ENCODE results near the gene GTPBP2. TPM values are rescaled to one million over a fixed set of nuclear protein-coding genes. Genes with fewer than 3 reads are reported as not detected.

GTPBP2 gene
- total RNA-seq, 2 donors from 2014 or later: 64.2 to 67.3 TPM

DNA sequence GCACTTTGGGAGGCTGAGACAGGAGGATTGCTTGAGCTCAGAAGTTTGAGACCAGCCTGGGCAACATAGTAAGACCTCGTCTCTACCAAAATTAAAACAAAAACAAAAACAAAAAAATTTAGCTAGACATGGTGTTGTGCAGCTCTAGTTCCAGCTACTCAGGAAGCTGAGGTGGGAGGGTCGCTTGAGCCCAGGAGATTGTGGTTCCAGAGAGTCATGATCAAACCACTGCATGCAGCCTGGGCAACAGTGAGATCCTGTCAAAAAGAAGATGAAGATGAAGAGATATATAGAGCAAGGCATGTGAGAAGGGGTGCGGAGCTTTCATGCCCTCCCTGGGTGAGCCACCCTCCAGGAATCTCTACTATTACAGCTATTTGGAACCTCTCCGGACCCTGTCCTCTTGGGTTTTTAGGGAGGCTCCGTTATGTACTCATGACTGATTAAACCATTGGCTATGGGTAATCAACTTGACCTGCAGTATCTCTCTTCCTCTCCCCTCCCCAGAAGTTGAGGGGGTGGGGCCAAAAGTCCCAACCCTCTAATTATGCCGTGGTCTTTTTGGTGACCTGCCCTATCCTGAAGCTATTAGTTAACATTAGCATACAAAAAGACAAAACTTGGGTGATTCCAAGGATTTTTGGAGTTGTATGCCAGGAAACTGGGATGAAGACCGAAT lies 44.0 kb downstream of the GTPBP2 start:
- Mint-ChIP-seq H3K36me3 (ENCODE audit: low read depth) (peaks cover 83% of the 10 kb centered on the region), H3K27ac (peak overlapping the region; percentile 29), H3K4me1 (peaks cover 22% of the 10 kb centered on the region), H3K27me3 (no peaks in the 10 kb centered on the region), H3K4me3 (peak overlapping the region; percentile 48), H3K9me3 (no peaks in the 10 kb centered on the region)
- peak; percentile 38 for ATAC-seq (replicated peaks)

DNA sequence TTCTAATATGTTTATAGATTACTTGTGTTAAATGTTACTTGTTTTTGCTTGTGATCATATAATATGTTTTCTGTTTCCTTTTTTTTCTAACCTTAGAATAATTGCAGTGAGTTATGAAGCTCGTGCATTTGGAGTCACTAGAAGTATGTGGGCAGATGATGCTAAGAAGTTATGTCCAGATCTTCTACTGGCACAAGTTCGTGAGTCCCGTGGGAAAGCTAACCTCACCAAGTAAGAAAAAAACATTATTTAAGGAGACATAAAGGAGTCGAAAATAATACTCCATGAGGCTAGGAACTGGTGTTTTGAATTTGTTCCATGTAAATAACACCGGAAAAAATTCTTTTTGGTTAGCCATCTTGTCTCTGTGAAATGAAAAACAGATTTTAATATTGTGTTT lies 46.2 kb downstream of the GTPBP2 start:
- H3K4me3 Mint-ChIP-seq: no peak overlapping the region
- no peak for ATAC-seq (replicated peaks)
- peaks cover 36% of the 10 kb centered on the region for H3K4me1 Mint-ChIP-seq
- H3K27me3 Mint-ChIP-seq: no peaks in the 10 kb centered on the region
- H3K9me3 Mint-ChIP-seq: no peaks in the 10 kb centered on the region
- H3K27ac Mint-ChIP-seq: peak overlapping the region; percentile 29
- H3K36me3 Mint-ChIP-seq (ENCODE audit: low read depth): peaks cover 78% of the 10 kb centered on the region

DNA sequence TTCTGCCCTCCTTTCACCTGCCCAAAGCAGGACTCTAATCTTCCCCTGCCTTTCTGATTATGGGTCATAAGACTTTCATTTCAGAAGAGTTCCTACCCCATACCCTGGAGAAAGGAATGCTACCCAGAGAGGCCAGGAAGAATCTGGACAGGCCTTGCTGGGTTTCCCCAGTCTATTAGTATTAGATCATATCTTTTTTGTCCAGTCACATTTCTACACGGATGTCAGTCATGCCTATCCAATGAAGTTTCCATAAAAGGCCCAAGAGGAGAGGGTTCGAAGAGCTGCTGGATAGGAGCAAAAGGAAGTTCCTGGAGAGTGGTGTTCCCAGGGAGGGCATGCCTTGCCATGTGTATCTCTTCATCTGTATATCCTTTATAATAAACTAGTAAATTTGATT lies 49.9 kb downstream of the GTPBP2 start:
- H3K27me3 Mint-ChIP-seq: no peaks in the 10 kb centered on the region
- H3K4me3 Mint-ChIP-seq: peak overlapping the region; percentile 95
- no peaks in the 10 kb centered on the region for H3K9me3 Mint-ChIP-seq
- no peak for ATAC-seq (replicated peaks)
- H3K36me3 Mint-ChIP-seq (ENCODE audit: low read depth): peaks cover 69% of the 10 kb centered on the region
- peaks cover 28% of the 10 kb centered on the region for H3K4me1 Mint-ChIP-seq
- peak overlapping the region; percentile 42 for H3K27ac Mint-ChIP-seq

DNA sequence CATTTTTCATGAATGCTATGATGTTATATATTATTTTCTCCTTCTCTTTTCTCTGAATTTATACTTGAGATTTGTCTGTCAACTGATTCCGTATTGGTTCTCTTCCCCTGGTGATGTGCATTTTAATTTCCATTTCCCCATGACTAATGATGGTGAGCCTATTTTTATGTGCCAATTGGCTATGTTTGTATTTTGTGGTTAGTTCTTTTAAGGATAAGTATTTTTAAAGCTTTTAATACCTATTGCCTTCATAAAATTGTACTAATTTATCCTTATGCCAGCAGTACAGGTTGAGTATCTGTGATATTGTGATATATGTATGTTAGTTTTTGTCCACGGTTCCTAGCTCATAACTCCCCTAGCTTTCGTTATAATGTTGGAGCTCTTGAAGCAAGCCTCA lies 50.3 kb downstream of the GTPBP2 start:
- Mint-ChIP-seq H3K9me3 (no peaks in the 10 kb centered on the region), H3K27ac (peak overlapping the region; percentile 42), H3K4me1 (peaks cover 26% of the 10 kb centered on the region), H3K27me3 (no peaks in the 10 kb centered on the region), H3K36me3 (ENCODE audit: low read depth) (peaks cover 64% of the 10 kb centered on the region), H3K4me3 (peak overlapping the region; percentile 95)
- no peak for ATAC-seq (replicated peaks)

DNA sequence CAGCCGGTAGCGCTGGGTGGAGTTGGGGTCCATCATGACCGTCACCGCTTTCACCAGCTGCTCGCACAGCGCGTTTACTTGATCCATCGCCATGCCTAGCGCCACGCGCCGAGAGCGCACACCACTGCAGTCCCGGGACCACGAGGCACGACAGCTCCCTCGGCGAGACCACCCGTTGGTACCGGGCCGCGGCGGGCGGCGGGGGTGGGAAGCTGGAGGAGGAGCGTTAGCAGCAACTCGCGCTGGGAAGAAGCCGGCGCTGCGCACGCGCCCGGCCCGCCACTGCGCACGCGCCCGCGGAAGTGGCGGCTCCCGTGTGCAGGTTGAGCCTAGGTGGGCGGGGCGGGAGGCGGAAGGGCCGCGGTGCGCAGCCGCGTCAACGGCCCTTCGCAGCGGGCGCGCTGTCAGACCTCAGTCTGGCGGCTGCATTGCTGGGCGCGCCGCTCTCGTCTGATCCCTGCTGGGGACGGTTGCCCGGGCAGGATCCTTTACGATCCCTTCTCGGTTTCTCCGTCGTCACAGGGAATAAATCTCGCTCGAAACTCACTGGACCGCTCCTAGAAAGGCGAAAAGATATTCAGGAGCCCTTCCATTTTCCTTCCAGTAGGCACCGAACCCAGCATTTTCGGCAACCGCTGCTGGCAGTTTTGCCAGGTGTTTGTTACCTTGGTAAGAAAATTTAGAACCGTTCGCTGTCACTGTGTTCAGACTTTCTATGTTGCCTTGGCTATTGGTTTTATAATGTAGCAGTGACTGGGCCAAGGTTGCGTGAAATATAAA lies 53.1 kb downstream of the GTPBP2 start, which contains the start of the genes POLH and XPO5:
TSS of gene POLH (plus strand) at position 414 of the 780 bp plus-strand sequence. CDS start 6,135 bp downstream, outside the sequence.
TSS of gene XPO5 (minus strand) at position 267 of the 780 bp plus-strand sequence. CDS start at position 93, 174 bp downstream.
- peaks cover 29% of the 10 kb centered on the region for H3K4me1 Mint-ChIP-seq

DNA sequence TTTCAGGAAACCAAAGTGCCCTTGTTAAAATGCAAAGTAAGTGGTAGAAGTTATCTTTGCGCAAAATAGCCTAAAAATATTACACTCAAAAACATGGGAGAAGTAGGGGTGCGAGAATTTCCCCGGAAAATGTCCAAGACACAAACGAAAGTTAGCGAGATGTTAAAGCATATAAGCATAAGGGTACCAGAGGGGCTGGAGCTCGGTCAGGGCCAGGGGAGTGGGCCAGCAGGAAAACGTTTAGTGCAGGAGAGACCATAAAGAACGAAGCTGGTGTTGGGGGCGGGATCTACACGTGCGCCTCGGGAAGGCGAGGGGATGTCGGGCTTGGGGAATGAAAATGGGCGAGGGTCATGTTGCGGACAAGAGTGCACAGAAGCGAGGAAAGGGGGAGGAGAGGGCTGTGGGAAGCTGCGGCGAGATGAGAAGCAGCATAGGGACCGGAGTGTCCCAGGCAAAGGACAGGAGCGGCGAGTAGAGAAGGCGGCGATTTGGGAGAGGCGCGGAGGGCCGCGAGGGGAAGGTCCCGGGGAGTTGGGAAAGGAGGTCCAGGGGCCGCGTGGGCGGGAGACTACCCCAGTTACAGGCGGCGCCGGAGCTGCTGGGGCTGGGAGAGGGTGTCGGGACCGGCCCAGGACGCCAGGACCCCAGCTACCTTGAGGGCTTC lies 53.8 kb downstream of the GTPBP2 start:
- Mint-ChIP-seq H3K9me3 (no peaks in the 10 kb centered on the region), H3K4me1 (peaks cover 30% of the 10 kb centered on the region), H3K36me3 (ENCODE audit: low read depth) (peaks cover 77% of the 10 kb centered on the region), H3K27me3 (no peaks in the 10 kb centered on the region), H3K27ac (peak overlapping the region; percentile 84), H3K4me3 (peak overlapping the region; percentile 95)
- no peak for ATAC-seq (replicated peaks)

More for the DNA sequence above, 53.1 kb downstream of the GTPBP2 start, which contains the start of the genes POLH and XPO5:
- Mint-ChIP-seq H3K4me3 (peak within 1 kb of the TSS; percentile 95), H3K9me3 (no peaks in the 10 kb centered on the region), H3K36me3 (ENCODE audit: low read depth) (peaks cover 70% of the 10 kb centered on the region), H3K27ac (peak within 1 kb of the TSS; percentile 89), H3K27me3 (no peaks in the 10 kb centered on the region)
- peak; percentile 93 for ATAC-seq (replicated peaks)

DNA sequence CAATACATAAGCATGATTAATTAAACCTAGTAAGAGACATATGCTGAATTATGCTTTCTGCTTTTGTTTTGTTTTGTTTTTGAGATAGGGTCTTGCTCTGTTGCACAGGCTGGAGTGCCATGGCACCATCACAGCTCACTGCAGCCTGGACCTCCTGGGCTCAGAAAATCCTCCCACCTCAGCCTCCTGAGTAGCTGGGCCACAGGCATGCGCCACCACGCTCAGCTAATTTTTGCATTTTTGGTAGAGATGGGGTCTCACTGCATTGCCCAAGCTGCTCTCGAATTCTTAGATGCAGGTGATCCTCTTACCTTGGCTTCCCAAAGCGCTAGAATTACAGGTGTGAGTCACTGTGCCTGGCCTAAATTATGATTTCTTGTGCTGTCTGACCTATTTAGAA lies 57.0 kb downstream of the GTPBP2 start:
- peaks cover 12% of the 10 kb centered on the region for H3K4me1 Mint-ChIP-seq
- H3K27me3 Mint-ChIP-seq: no peaks in the 10 kb centered on the region
- no peak overlapping the region for H3K27ac Mint-ChIP-seq
- H3K4me3 Mint-ChIP-seq: no peak overlapping the region
- H3K36me3 Mint-ChIP-seq (ENCODE audit: low read depth): peaks cover 84% of the 10 kb centered on the region
- no peak for ATAC-seq (replicated peaks)
- no peaks in the 10 kb centered on the region for H3K9me3 Mint-ChIP-seq

DNA sequence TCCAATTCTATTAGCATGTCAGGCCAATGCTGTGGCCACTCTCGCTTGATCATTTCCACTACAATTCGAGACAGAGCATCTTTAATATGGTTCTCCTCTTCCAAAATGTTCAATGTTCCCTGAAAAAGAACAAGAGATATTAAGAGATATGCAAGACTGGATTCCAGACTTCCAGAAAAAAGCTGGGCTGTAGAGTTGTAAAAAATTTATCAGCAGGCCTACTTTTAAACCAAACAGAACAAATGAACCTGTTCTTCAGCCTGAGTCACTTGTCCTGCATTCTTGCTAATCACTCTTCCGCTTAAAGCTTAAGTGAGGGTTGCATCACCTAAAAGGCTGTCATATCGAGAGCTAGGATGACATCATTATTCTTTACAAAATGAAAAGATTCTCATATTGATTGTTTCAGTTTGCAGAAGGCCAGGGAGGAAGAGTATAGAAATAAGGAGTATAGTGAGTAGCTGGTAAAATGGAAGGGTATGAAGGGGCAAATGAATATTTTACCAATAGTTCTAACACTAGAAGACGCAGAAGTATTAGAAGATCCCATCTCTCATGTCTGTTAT lies 58.1 kb downstream of the GTPBP2 start:
- Mint-ChIP-seq H3K4me1 (peaks cover 11% of the 10 kb centered on the region), H3K27me3 (no peaks in the 10 kb centered on the region), H3K27ac (peak overlapping the region; percentile 81), H3K36me3 (ENCODE audit: low read depth) (peaks cover 87% of the 10 kb centered on the region), H3K9me3 (no peaks in the 10 kb centered on the region), H3K4me3 (peak overlapping the region; percentile 55)
- peak; percentile 76 for ATAC-seq (replicated peaks)

Other genes with a start within 250 kb of the GTPBP2 start
- 10 to 100 TPM; 41.2 to 47.9 TPM for gene ABCC10, start 201.7 kb downstream of the GTPBP2 start, total RNA-seq
- gene DLK2, start 173.7 kb downstream of the GTPBP2 start, total RNA-seq: 1 to 10 TPM; 1.3 to 2.8 TPM
- gene TJAP1, start 151.7 kb downstream of the GTPBP2 start, total RNA-seq: 10 to 100 TPM; 37.8 to 38.4 TPM
- under 1 TPM; 0.26 to 0.35 TPM for gene LRRC73, start 118.9 kb downstream of the GTPBP2 start, total RNA-seq
- 10 to 100 TPM; 51.5 to 66.7 TPM for gene YIPF3, start 112.3 kb downstream of the GTPBP2 start, total RNA-seq
- 10 to 100 TPM; 30.1 to 67.8 TPM for gene POLR1C, start 112.2 kb downstream of the GTPBP2 start, total RNA-seq
- gene XPO5, start 53.2 kb downstream of the GTPBP2 start, total RNA-seq: 100 to 1,000 TPM in 1 of 2 donors, 10 to 100 TPM in 1; 67.3 to 109 TPM
- 10 to 100 TPM; 55.5 to 67.8 TPM for gene POLH, start 53.1 kb downstream of the GTPBP2 start, total RNA-seq
- 10 to 100 TPM; 44.4 to 44.7 TPM for gene MAD2L1BP, start 6.6 kb upstream of the GTPBP2 start, total RNA-seq
- under 1 TPM; 0.09 to 0.66 TPM for gene RSPH9, start 15.8 kb upstream of the GTPBP2 start, total RNA-seq
- gene MRPS18A, start 58.5 kb upstream of the GTPBP2 start, total RNA-seq: 10 to 100 TPM; 31.2 to 46.7 TPM
- gene VEGFA, start 140.9 kb upstream of the GTPBP2 start, total RNA-seq: 100 to 1,000 TPM in 1 of 2 donors, 10 to 100 TPM in 1; 48.7 to 142 TPM

Measured in activated T-helper 17 cell treated with anti-CD3 and anti-CD28 coated beads, Interleukin-2, amount 50 U/mL, for 72 hours (primary cell).